Endothelial cell of umbilical vein (primary cell): ENCODE data around the gene PI3. TPM values are rescaled to one million over a fixed set of nuclear protein-coding genes. Genes with fewer than 3 reads are reported as not detected.

ENCODE experiments used
- BruUV-seq: library from RNA; stranded (reverse); fragments of 400-500 nt; replicated peaks from 2 replicates; lab custom pipeline; 2021; lab: Mats Ljungman, UMichigan
- CTCF ChIA-PET: fragments of 300-600, 350-600 bp; sonication (Branson Sonifier 250); formaldehyde crosslinking; loops from one replicate; lab custom pipeline; 2021; ENCODE audit warnings: antibody characterized with exemption, inconsistent platforms; lab: Charles Lee
- POLR2A ChIA-PET: fragments of 300-600, 350-600 bp; sonication (Branson Sonifier 250); formaldehyde crosslinking; loops from one replicate; lab custom pipeline; 2021; ENCODE audit warnings: antibody characterized with exemption, inconsistent platforms; lab: Charles Lee
- DNase-seq: peaks from one replicate; pipeline ENCODE4 v3.0.0-alpha.2; 2011; ENCODE audit warnings: low read depth, low spot score
- FAIRE-seq: peaks from 2 replicates; lab custom pipeline; 2011; peaks lifted over from hg19 to GRCh38; lab: Jason Lieb, UNC
- H2AFZ ChIP-seq: 2 replicates; pipeline ENCODE4 v1.6.0; 2012; ENCODE audit warnings: low read depth, low read length, control low read depth, inconsistent platforms
- H3K27ac ChIP-seq: 2 replicates; pipeline ENCODE4 v1.5.1; 2011; ENCODE audit warnings: low read depth, mild to moderate bottlenecking, control low read depth, low read length, moderate library complexity; ENCODE audit not compliant: insufficient read depth
- H3K27me3 ChIP-seq, 2 experiments: 2 replicates each; pipeline versions ENCODE4 v1.6.0 to v1.6.1; 2011; ENCODE audit warnings: low read length in 2 of 2, mixed read lengths in 1 of 2; ENCODE audit not compliant: control insufficient read depth in 2 of 2, insufficient read depth in 2 of 2
- H3K36me3 ChIP-seq, 2 experiments: 2 replicates in 1 of 2; 3 replicates in 1 of 2; pipeline ENCODE4 v1.5.1; 2011; ENCODE audit warnings: low read length in 2 of 2, mild to moderate bottlenecking in 1 of 2, moderate library complexity in 1 of 2; ENCODE audit not compliant: control insufficient read depth in 2 of 2, insufficient read depth in 2 of 2; ENCODE audit errors: extremely low read depth in 1 of 2
- H3K4me1 ChIP-seq: 3 replicates; pipeline ENCODE4 v1.5.1; 2011; ENCODE audit warnings: mild to moderate bottlenecking, low read length; ENCODE audit not compliant: control insufficient read depth, insufficient read depth; ENCODE audit errors: extremely low read depth
- H3K4me2 ChIP-seq: 2 replicates; pipeline ENCODE4 v1.6.1; 2011; ENCODE audit warnings: low read length, control low read depth, mixed read lengths; ENCODE audit not compliant: insufficient read depth
- H3K4me3 ChIP-seq, 3 experiments: fragments of 200-600 bp in 1 of 3; sonication (generic), shearing (Covaris generic) in 1 of 3; replicated peaks in 1 of 3; 2 replicates each; pipeline ENCODE4 v1.5.1; 2011 to 2016; ENCODE audit warnings: control low read depth in 3 of 3, low read length in 3 of 3, mild to moderate bottlenecking in 2 of 3, inconsistent platforms in 1 of 3, low read depth in 1 of 3, moderate library complexity in 1 of 3; ENCODE audit not compliant: insufficient read depth in 1 of 3
- H3K79me2 ChIP-seq: 2 replicates; pipeline ENCODE4 v1.6.0; 2012; ENCODE audit warnings: low read length, inconsistent platforms; ENCODE audit not compliant: control insufficient read depth, insufficient read depth
- H3K9ac ChIP-seq: replicated peaks from 2 replicates; pipeline ENCODE3; 2011; ENCODE audit warnings: low read length, control low read depth; ENCODE audit not compliant: insufficient read depth; ENCODE audit errors: extremely low read depth
- H3K9me1 ChIP-seq: replicated peaks from 3 replicates; pipeline ENCODE4 v1.6.0; 2011; ENCODE audit warnings: mild to moderate bottlenecking, low read length; ENCODE audit not compliant: control insufficient read depth, insufficient read depth; ENCODE audit errors: extremely low read depth
- H3K9me3 ChIP-seq: replicated peaks from 2 replicates; pipeline ENCODE4 v1.5.1; 2012; ENCODE audit warnings: low read length, inconsistent platforms; ENCODE audit not compliant: control insufficient read depth, insufficient read depth
- H4K20me1 ChIP-seq: replicated peaks from 2 replicates; pipeline ENCODE3; 2011; ENCODE audit warnings: mild to moderate bottlenecking, low read length; ENCODE audit not compliant: control insufficient read depth, insufficient read depth; ENCODE audit errors: extremely low read depth
- EZH2 ChIP-seq: IDR thresholded peaks from 2 replicates; pipeline ENCODE4 v1.6.1; 2012; ENCODE audit warnings: borderline replicate concordance, low read depth, mild to moderate bottlenecking, moderate library complexity, low read length, inconsistent platforms; ENCODE audit not compliant: severe bottlenecking
- FOS ChIP-seq: IDR thresholded peaks from 2 replicates; pipeline ENCODE4 v1.6.1; 2011; ENCODE audit warnings: mild to moderate bottlenecking, low read length, moderate library complexity, borderline replicate concordance; ENCODE audit not compliant: insufficient read depth
- GATA2 ChIP-seq: IDR thresholded peaks from 2 replicates; pipeline ENCODE4 v1.7.0; 2011; ENCODE audit warnings: low read depth, mild to moderate bottlenecking, moderate library complexity, mixed read lengths, low read length; ENCODE audit not compliant: insufficient read length, insufficient read depth
- JUN ChIP-seq: IDR thresholded peaks from 2 replicates; pipeline ENCODE4 v1.6.1; 2011; ENCODE audit warnings: borderline replicate concordance, low read depth; ENCODE audit not compliant: insufficient read length, insufficient read depth
- MYC ChIP-seq: IDR thresholded peaks from one replicate; pipeline ENCODE4 v1.6.1; 2011; ENCODE audit warnings: mild to moderate bottlenecking, low read depth, low read length
- POLR2A ChIP-seq: IDR thresholded peaks from 2 replicates; pipeline ENCODE4 v1.6.1; 2012; ENCODE audit warnings: low read depth, mild to moderate bottlenecking, control low read depth, low read length
- POLR2AphosphoS5 ChIP-seq: IDR thresholded peaks from 2 replicates; pipeline ENCODE4 v1.6.1; 2012; ENCODE audit warnings: low read depth, mild to moderate bottlenecking, control low read depth, low read length, moderate library complexity; ENCODE audit not compliant: insufficient read depth
- dilution Hi-C: fragments of 300-500 bp; cut with MboI; formaldehyde crosslinking; loops from one replicate; pipeline ENCODE4 v1.15.0; 2019; ENCODE audit warnings: low sequenced_read_pairs; ENCODE audit not compliant: extremely low pct_ligation_motif_present
- intact Hi-C: fragments of 100-400 bp; cut with micrococcal nuclease; formaldehyde crosslinking; loops from one replicate; pipeline ENCODE4 v1.10.0; 2022
- polyA plus RNA-seq, 4 experiments: library from polyadenylated mRNA; depleted of rRNA in 3 of 4; stranded (reverse) in 3 of 4; unstranded in 1 of 4; fragments of >200 nt; gene quantifications; 2 replicates each; pipeline versions ENCODE4 v1.2.1 to v1.2.3, GENCODE V29; 2011 to 2012; ENCODE audit warnings: missing spikeins in 1 of 4
- total RNA-seq: library from RNA; stranded (reverse); gene quantifications from 2 replicates; pipeline ENCODE4 v1.2.3, GENCODE V29; 2021
- TF ChIP-seq, protein P1 (sequence below), 2 donors: IDR thresholded peaks; 1 replicate in 1 of 2; 2 replicates in 1 of 2; pipeline ENCODE4 v1.5.1; 2011; ENCODE audit warnings: low read length in 2 of 2, mild to moderate bottlenecking in 2 of 2, moderate library complexity in 2 of 2, control low read depth in 1 of 2, inconsistent platforms in 1 of 2, low read depth in 1 of 2; ENCODE audit not compliant: insufficient read depth in 1 of 2; ENCODE audit errors: extremely low read depth in 1 of 2
- TF ChIP-seq, protein P2 (sequence below): IDR thresholded peaks from 2 replicates; pipeline ENCODE4 v1.6.1; 2011; ENCODE audit not compliant: insufficient read depth, insufficient read length

The PI3 gene
- total and polyA plus RNA-seq, 2 donors (not counting 3 experiments of a cell fraction or from before 2014, with no cell fraction given) = not detected

DNA sequence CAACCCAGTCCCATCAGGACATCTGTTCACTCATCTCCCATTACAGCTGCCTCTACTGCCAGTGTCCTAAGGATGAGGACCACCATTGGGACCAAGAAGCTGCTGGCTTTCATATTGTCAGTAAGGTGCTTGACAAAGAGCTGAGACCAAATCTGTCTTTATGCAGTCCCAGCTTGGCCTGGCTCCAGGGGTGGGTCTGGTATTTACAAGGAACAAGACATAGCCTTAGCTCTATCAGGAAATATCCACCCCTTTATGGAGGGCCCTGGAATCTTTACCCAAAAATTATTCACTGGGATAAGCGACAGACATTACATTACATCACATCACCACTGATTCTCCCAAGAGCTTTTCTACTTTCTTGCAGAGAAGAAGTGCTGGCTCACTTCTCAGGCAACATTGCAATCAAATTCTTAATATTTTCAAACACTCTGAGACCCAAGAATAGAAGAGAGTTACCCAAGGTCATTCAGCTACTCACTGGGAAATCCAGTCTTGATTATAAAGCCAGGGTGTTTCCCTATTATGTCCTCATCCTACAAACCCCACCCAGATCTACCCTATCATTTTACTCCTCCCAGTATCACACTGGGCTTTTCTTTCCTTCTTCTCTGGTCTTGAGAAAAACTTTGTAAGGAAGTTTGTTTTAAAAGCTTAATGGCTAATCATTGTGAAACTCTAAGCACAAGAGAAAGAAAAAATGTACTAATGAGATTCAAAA, 11.5 kb upstream of the PI3 start:
- ChIA-PET CTCF (interaction anchor here (0.9 to 1.6 kb wide), 2 partner anchors 9 to 51 kb away, joined by 3 read pairs; no protein-coding TSS in a partner anchor), POLR2A (no interaction called here)
- DNase-seq (no peak), FAIRE-seq (no peak)
- H3K36me3 ChIP-seq = no peaks in the 10 kb centered on the region
- dilution Hi-C loops = no loop called here
- no peak for TF ChIP-seq POLR2AphosphoS5
- no peak for TF ChIP-seq FOS
- TF ChIP-seq GATA2 = no peak
- TF ChIP-seq MYC = no peak
- no peak for TF ChIP-seq POLR2A
- TF ChIP-seq, protein P1, sequence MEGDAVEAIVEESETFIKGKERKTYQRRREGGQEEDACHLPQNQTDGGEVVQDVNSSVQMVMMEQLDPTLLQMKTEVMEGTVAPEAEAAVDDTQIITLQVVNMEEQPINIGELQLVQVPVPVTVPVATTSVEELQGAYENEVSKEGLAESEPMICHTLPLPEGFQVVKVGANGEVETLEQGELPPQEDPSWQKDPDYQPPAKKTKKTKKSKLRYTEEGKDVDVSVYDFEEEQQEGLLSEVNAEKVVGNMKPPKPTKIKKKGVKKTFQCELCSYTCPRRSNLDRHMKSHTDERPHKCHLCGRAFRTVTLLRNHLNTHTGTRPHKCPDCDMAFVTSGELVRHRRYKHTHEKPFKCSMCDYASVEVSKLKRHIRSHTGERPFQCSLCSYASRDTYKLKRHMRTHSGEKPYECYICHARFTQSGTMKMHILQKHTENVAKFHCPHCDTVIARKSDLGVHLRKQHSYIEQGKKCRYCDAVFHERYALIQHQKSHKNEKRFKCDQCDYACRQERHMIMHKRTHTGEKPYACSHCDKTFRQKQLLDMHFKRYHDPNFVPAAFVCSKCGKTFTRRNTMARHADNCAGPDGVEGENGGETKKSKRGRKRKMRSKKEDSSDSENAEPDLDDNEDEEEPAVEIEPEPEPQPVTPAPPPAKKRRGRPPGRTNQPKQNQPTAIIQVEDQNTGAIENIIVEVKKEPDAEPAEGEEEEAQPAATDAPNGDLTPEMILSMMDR (IDR thresholded peaks at IDR 0.05; ENCODE audit: extremely low read depth in 1 of 2, insufficient read depth in 1 of 2, low read depth in 1 of 2, low read length in 2 of 2) = no peak
- TF ChIP-seq JUN = no peak
- TF ChIP-seq, protein P2, sequence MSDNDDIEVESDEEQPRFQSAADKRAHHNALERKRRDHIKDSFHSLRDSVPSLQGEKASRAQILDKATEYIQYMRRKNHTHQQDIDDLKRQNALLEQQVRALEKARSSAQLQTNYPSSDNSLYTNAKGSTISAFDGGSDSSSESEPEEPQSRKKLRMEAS = no peak
- no peak for TF ChIP-seq EZH2
- peaks cover 0 to 2% of the 10 kb centered on the region in 2 experiments for H3K27me3 ChIP-seq
- no peak overlapping the region for H2AFZ ChIP-seq
- H3K27ac ChIP-seq = no peak overlapping the region
- H3K9me3 ChIP-seq = no peaks in the 10 kb centered on the region
- intact Hi-C loops = no loop called here
- no peak overlapping the region for H3K9ac ChIP-seq
- no peak overlapping the region for H3K4me2 ChIP-seq
- H3K79me2 ChIP-seq = no peaks in the 10 kb centered on the region
- BruUV-seq = no TSS peak
- no peaks in the 10 kb centered on the region for H4K20me1 ChIP-seq
- no peak overlapping the region for H3K4me3 ChIP-seq
- H3K4me1 ChIP-seq = no peaks in the 10 kb centered on the region
- H3K9me1 ChIP-seq = no peaks in the 10 kb centered on the region
